ENCODE measurements around the gene JAM3. TPM values are rescaled to one million over a fixed set of nuclear protein-coding genes. Genes with fewer than 3 reads are reported as not detected.

The JAM3 gene
- total RNA-seq, 1 experiment from 2014 or later, result 2.4 TPM

- Histone ChIP-seq H3K36me3 (no peaks in the 10 kb centered on the region), H3K27ac (no peak overlapping the region), H3K27me3 (replicated peaks) (no peaks in the 10 kb centered on the region), H3K4me3 (no peak overlapping the region), H3K4me1 (replicated peaks) (no peaks in the 10 kb centered on the region), H3K9me3 (replicated peaks) (no peaks in the 10 kb centered on the region)
- peak; percentile 14 to 55 for DNase-seq (ENCODE audit: low read depth in 1 of 2, low spot score in 2 of 2)
Observed at GRCh38 chr11:134033696-134034491, 35.0 kb upstream of the JAM3 start.

DNA sequence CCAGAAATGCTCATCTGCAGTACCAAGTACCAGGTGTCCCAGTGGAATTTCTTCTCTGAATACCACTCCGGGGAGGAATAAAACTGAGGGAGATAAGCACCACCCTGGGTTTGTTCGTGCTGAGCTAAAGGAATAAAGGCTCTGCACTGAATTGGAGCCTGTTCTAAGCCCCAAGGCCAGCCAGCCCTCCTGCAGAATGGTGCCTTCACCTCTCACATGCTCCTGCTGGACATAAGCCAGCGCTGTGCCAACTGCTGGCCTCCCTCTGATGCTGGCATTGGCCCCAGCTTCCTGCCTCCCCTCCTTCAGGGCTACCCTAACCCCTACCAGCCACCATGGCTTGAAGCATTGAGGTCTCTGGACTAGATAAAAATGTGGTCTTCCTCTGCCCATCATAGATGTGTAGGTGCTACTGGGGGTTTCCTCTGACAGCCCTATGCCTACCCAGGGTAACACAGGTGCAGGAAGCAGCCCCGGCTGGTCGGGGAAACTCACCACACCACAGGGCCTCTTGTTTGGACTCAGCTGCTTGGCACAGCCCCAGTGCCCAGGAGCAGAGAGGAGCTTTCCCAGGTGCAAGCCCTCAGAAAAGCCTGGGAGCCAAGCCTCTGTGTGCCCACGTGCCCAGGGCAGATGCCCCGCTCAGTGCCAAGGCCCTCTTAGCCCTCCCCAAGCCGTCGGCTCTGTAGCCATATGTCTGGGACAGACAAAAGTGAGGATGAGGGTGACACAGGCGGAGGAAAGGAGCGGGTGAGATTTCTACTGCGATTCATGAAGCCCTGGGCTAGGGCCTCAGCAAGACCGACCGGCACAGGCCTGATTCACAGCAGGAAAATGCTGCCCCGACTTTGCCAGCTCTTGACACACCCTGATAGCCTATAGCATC, 34.1 kb upstream of the JAM3 start:
- no peak overlapping the region for H3K4me3 ChIP-seq
- no peaks in the 10 kb centered on the region for H3K36me3 ChIP-seq
- no peaks in the 10 kb centered on the region for H3K4me1 ChIP-seq (replicated peaks)
- no peak overlapping the region for H3K27ac ChIP-seq
- no peaks in the 10 kb centered on the region for H3K27me3 ChIP-seq (replicated peaks)
- DNase-seq (ENCODE audit: low read depth in 1 of 2, low spot score in 2 of 2), result no peak
- no peaks in the 10 kb centered on the region for H3K9me3 ChIP-seq (replicated peaks)

DNA sequence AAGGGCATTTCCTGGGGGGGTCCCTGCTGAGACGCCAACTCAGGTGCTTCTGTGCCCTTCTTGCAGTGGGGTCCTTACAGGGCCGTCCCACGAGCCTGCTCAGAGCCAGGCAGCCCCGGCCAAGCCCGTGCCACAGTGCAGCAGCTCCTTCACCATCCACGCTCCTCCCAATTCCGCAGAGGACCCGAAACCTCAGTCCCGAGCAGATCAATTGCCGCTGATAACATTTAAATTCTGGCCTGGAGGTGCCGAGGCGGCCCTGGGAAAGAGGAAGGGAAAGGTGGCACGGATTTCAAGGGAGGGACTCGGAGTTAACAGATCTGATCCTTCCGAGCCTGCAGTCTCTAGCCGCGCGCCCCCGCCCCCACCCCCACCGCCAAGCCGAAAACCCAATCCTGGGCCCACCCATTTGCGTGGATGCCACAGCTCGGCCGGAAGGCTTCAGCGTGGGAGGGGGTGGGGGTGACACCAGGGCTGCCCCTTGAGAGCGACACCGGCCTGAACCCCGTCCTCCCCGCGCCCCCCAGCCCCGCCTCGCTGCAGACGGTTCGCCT, 32.3 kb upstream of the JAM3 start:
- H3K4me3 ChIP-seq, result no peak overlapping the region
- DNase-seq (ENCODE audit: low read depth in 1 of 2, low spot score in 2 of 2), result no peak
- H3K27ac ChIP-seq, result no peak overlapping the region

DNA sequence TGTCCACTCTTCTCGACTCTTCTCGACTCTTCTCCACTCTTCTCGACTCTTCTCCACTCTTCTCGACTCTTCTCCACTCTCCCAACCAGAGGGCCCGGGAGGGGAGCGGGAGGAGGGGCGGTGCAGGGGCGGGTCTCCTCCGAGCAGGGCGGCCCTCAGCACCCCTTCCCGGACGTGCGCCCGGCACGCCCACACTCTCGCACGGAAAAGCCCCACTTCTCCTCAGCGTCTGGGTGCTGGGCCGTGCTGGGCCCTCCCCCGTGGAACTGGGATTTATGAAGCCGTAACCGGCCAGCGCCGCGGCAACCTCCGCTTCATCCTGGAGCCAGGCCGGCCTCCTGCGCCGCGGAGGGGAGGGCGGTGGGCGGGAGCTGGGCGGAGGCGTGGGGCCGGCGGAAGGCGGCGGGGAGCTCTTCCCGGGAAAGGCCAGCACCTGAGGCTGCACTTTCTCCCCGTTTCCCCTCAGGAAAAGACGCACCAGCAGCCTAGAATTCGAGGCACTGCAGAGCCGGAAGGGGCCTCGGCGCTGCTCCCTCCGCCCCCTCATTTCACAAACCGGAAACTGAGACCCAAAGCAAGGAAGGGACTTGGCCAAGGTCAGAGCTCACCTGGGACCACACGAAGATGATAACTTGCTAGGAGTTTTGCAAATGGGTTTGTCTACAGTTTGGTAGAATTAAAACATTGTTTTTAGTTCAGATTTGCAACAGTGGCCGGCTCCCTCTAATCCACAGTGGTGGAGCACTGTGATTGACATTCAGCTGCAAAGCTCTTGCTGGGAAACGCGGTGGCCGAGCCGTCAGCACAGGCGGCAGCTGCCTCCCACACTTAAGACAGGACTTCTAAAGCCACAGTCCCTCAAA, 31.6 kb upstream of the JAM3 start:
- Histone ChIP-seq H3K4me3 (peak overlapping the region; percentile 40), H3K4me1 (replicated peaks) (peaks cover 12% of the 10 kb centered on the region), H3K9me3 (replicated peaks) (no peaks in the 10 kb centered on the region), H3K27ac (no peak overlapping the region), H3K27me3 (replicated peaks) (no peaks in the 10 kb centered on the region), H3K36me3 (no peaks in the 10 kb centered on the region)
- peak in 1 of 2 experiments; percentile 10 for DNase-seq (ENCODE audit: low read depth in 1 of 2, low spot score in 2 of 2)

More for the DNA sequence above, 32.3 kb upstream of the JAM3 start:
- Histone ChIP-seq H3K4me1 (replicated peaks) (peaks cover 9% of the 10 kb centered on the region), H3K36me3 (no peaks in the 10 kb centered on the region), H3K9me3 (replicated peaks) (no peaks in the 10 kb centered on the region), H3K27me3 (replicated peaks) (no peaks in the 10 kb centered on the region)

- Histone ChIP-seq H3K4me1 (replicated peaks) (peaks cover 12% of the 10 kb centered on the region), H3K36me3 (no peaks in the 10 kb centered on the region), H3K9me3 (replicated peaks) (no peaks in the 10 kb centered on the region), H3K27me3 (replicated peaks) (no peaks in the 10 kb centered on the region), H3K27ac (no peak overlapping the region), H3K4me3 (no peak overlapping the region)
- no peak for DNase-seq (ENCODE audit: low read depth in 1 of 2, low spot score in 2 of 2)
Observed at GRCh38 chr11:134038897-134039470, 29.9 kb upstream of the JAM3 start.

GRCh38 chr11:134039726-134040385, 29.0 kb upstream of the JAM3 start:
- Histone ChIP-seq H3K4me1 (replicated peaks) (peaks cover 12% of the 10 kb centered on the region), H3K9me3 (replicated peaks) (no peaks in the 10 kb centered on the region), H3K36me3 (no peaks in the 10 kb centered on the region), H3K4me3 (no peak overlapping the region), H3K27ac (no peak overlapping the region), H3K27me3 (replicated peaks) (no peaks in the 10 kb centered on the region)
- no peak for DNase-seq (ENCODE audit: low read depth in 1 of 2, low spot score in 2 of 2)

DNA sequence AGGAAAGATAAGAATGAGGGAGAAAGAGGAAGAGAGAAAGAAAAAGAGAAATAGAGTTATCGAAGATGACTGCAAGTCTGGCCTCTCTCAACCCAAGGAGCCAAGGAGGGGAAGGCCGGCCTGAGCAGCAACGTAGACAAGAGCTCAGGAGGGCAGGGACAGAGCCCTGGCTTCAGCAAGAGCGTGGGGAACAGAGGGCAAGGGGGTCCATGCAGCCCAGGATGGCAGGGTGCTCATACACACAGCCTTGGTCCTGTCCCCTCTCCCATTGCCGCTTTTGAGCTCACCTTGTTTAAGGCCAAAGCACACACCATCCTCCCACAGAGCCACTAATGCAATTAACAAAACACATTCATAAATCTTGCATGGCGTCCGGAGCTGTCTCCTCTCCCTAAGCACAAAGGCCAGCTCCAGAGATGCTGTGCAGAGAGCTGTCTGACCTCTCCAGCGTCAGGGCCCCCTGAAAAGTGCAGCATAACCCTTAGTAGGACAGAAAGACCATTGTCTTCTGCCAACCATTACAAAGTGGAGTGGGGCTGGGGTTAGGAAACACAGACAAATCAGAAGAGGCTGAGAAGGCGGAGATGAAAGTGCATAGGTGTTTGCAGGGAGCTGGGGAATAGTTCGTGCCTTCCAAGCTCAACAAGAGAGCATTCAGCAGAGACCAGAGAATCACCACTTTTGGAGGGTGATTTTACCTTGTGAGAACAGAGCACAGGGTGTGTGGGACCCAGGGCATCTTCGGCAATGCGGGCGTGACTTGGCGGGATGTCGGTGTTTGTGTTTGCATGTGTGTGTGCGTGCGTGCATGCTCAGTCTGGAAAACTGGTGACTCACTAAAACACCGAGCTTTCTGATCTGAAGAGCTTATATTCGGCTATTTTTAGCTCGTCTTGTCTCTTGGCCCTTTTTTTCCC, 28.2 kb upstream of the JAM3 start:
- Histone ChIP-seq H3K9me3 (replicated peaks) (no peaks in the 10 kb centered on the region), H3K4me3 (no peak overlapping the region), H3K27me3 (replicated peaks) (no peaks in the 10 kb centered on the region), H3K27ac (no peak overlapping the region), H3K36me3 (no peaks in the 10 kb centered on the region), H3K4me1 (replicated peaks) (peaks cover 12% of the 10 kb centered on the region)
- DNase-seq (ENCODE audit: low read depth in 1 of 2, low spot score in 2 of 2), result peak; percentile 48 to 51

- no peak for DNase-seq (ENCODE audit: low read depth in 1 of 2, low spot score in 2 of 2)
- H3K27ac ChIP-seq, result no peak overlapping the region
- H3K4me3 ChIP-seq, result no peak overlapping the region
Observed at GRCh38 chr11:134041349-134041748, 27.5 kb upstream of the JAM3 start.

DNA sequence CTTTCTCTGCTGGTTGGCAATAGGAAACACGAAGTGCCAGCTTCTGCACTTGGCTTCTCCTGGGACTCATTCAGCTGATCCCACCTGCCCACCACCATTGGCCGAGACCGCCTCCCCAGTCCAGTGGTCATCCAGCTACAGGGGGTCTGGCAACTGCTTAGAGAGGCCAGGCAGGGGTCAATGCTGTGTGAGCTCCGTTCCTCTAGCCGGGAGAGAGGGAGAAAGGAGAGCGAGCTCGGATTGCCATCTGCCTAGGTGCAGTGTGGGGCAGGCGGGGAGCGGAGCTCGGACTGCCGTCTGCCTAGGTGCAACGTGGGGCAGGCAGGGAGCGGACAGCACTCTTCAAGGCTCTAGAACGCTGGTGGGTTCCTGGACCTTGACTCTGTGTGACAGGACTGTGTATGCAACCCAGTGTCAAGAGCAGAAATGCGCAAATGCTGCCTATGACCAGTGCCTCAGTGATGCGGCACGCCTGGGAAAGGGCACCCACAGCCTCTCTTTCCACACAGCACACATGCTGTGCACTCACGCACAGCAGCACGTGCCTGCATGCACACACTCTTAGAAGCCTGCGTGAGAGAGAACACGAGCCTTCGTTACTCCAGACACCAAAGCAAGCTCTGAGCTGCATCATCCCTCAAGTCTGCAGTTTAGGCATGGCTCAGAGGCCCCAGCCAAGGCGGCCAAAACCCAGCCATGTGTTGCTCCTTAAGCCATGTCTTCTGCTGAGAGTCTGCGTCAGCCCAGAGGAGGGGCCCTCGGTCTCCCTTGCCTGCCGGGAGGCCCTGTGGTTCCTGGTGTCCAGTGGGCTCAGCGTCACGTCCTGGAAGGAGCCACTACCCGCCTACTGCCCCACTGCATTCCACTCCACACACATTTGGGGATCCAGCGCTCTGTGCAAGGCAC, 26.8 kb upstream of the JAM3 start:
- no peaks in the 10 kb centered on the region for H3K9me3 ChIP-seq (replicated peaks)
- no peaks in the 10 kb centered on the region for H3K27me3 ChIP-seq (replicated peaks)
- H3K36me3 ChIP-seq, result no peaks in the 10 kb centered on the region
- no peak overlapping the region for H3K4me3 ChIP-seq
- H3K27ac ChIP-seq, result no peak overlapping the region
- H3K4me1 ChIP-seq (replicated peaks), result peaks cover 13% of the 10 kb centered on the region
- no peak for DNase-seq (ENCODE audit: low read depth in 1 of 2, low spot score in 2 of 2)

More at GRCh38 chr11:134041349-134041748, 27.5 kb upstream of the JAM3 start:
- H3K27me3 ChIP-seq (replicated peaks), result no peaks in the 10 kb centered on the region
- peaks cover 12% of the 10 kb centered on the region for H3K4me1 ChIP-seq (replicated peaks)
- H3K36me3 ChIP-seq, result no peaks in the 10 kb centered on the region
- no peaks in the 10 kb centered on the region for H3K9me3 ChIP-seq (replicated peaks)

DNA sequence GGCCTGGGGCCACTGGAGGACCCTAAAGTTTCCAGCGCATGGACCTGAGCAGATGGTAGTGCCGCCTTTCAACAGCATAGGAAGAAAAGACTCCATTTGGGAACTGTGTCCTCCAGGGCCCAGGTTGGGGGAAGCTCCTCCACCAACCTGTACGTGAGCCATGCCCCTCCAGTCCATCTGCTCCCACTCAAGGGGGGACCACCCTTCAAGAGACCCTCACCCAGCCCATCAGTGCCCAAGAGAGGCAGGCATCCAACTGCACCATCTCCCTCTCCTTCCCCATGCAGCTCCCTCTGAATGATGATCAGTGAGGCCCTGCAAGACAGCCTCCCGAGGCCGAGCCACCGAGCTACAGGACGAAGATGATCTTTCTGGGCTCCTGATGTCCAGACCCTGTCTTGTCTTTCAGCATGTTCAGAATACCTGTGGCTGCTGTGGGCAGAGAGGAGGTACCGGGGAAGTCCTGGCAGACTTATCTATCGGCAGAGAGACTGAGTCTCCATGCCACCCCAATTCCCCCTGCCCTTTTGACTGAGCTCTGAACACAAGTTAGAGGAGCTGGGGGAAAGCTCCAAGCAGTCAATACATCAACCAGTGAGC, 25.0 kb upstream of the JAM3 start:
- no peaks in the 10 kb centered on the region for H3K36me3 ChIP-seq
- H3K4me3 ChIP-seq, result no peak overlapping the region
- no peaks in the 10 kb centered on the region for H3K9me3 ChIP-seq (replicated peaks)
- peaks cover 16% of the 10 kb centered on the region for H3K4me1 ChIP-seq (replicated peaks)
- H3K27me3 ChIP-seq (replicated peaks), result no peaks in the 10 kb centered on the region
- DNase-seq (ENCODE audit: low read depth in 1 of 2, low spot score in 2 of 2), result no peak
- H3K27ac ChIP-seq, result no peak overlapping the region

Data from SJSA1 (cell line).